GM12873 (cell line): Measurements from ENCODE around the gene CASKIN1.

Experiments used
- TF ChIP-seq, protein P1 (sequence below): IDR thresholded peaks from 2 replicates; pipeline ENCODE4 v1.5.1; 2012; ENCODE audit warnings: low read depth, mild to moderate bottlenecking, moderate library complexity, low read length, control low read depth; ENCODE audit not compliant: insufficient read depth; ENCODE audit errors: missing control alignments

CASKIN1 gene

DNA sequence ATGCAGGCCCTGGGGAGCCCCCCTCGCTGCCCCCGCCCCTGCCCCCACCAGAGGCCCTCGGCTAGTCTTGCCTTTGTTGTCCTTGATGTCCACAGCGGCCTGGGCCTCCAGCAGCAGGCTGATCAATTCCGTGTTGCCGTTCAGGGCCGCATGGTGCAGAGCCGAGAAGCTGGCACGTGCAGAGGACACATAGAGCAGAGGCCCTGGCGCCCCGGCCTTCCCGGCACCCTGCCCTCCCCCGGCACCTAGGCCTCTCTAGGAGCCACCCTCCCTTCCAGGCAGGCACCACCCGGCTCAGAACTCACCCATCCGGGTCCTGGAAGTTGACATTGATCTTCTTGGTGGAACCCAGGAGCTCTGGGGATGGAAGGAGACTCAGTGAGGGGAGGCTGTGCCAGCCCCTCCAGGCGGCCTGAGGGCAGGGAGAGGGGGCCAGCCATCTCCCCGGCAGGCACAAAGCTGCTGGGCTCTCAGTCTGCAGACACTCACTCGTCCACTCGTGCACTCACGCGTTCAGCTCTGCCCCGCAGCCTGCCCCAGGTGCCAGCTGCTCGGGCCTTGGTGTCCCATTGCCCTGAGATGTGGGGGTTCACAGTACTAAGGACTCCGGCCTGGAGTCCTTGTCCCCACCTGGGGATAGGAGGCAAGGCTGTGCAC is 6.3 kb downstream of the CASKIN1 start:
- TF ChIP-seq, protein P1, sequence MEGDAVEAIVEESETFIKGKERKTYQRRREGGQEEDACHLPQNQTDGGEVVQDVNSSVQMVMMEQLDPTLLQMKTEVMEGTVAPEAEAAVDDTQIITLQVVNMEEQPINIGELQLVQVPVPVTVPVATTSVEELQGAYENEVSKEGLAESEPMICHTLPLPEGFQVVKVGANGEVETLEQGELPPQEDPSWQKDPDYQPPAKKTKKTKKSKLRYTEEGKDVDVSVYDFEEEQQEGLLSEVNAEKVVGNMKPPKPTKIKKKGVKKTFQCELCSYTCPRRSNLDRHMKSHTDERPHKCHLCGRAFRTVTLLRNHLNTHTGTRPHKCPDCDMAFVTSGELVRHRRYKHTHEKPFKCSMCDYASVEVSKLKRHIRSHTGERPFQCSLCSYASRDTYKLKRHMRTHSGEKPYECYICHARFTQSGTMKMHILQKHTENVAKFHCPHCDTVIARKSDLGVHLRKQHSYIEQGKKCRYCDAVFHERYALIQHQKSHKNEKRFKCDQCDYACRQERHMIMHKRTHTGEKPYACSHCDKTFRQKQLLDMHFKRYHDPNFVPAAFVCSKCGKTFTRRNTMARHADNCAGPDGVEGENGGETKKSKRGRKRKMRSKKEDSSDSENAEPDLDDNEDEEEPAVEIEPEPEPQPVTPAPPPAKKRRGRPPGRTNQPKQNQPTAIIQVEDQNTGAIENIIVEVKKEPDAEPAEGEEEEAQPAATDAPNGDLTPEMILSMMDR = no peak

GRCh38 chr16:2189252-2189893 is 7.0 kb downstream of the CASKIN1 start:
- TF ChIP-seq, protein P1 = no peak

- TF ChIP-seq, protein P1 = no peak
These were observed 8.0 kb downstream of the CASKIN1 start for GRCh38 chr16:2188395-2188794.

GRCh38 chr16:2187212-2187611 is 9.2 kb downstream of the CASKIN1 start:
- TF ChIP-seq, protein P1 = no peak

DNA sequence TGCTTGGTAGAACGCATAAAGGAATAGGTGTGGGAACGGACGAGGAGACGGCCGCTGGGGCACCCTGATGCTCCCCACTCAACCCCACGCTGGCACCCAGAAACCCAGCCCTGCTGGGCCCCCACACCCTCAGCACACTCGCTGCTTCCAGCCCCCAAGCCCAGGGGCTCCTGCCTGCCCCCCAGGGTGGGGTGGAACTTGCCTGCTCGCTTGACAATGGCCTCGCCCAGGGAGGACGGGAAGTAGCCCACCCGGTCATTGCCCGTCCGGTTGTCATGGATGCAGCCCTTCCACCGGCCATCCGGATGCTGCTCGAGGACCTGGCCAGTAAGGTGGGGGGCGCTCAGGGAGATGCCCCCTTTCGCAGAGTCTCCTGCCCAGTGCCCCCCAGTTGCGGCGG is 9.9 kb downstream of the CASKIN1 start:
- TF ChIP-seq, protein P1 = no peak

DNA sequence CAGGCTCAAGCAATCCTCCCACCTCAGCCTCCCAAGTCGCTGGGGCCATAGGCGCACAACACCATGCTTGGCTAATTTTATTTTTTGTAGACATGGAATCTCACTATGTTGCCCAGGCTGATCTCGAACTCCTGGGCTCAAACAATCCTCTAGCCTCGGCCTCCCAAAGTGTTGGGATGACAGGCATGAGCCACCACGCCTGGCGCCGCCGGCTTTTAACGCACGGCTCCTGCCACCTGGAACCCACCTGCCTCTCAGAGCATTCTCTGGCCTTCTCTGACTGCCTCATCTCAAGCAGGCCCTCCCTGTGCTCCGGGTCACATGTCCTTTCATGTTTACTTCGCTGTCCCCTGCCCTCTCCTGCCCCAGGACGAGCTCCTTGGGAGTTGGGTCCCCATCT is 10.3 kb downstream of the CASKIN1 start:
- TF ChIP-seq, protein P1 = no peak

- TF ChIP-seq, protein P1 = no peak
These were observed 11.4 kb downstream of the CASKIN1 start for GRCh38 chr16:2184962-2185361.
